ENCODE data around the gene ZNF865. TPM values are rescaled to one million over a fixed set of nuclear protein-coding genes. Genes with fewer than 3 reads are reported as not detected.
"Not testable (repeated sequence)": the region's sequence is repeated elsewhere in the genome, so short reads cannot be mapped to it uniquely, and the experiment has no call there.

Gene ZNF865
- total RNA-seq, 1 donor from 2014 or later: 15.0 TPM

GRCh38 chr19:55581145-55581822 is 24.2 kb upstream of the ZNF865 start:
- H4K20me1 ChIP-seq (ENCODE audit: insufficient read depth, low read length): peaks cover 12% of the 10 kb centered on the region
- peak overlapping the region; percentile 59 for H3K27ac Mint-ChIP-seq (ENCODE audit: unreplicated experiment)

GRCh38 chr19:55581823-55582223 is 23.6 kb upstream of the ZNF865 start:
- Histone ChIP-seq H4K20me1 (ENCODE audit: insufficient read depth, low read length) (peaks cover 10% of the 10 kb centered on the region), H3K4me2 (ENCODE audit: low read length) (peak overlapping the region; percentile 99), H3K79me2 (ENCODE audit: insufficient read depth, low read length) (peaks cover 27% of the 10 kb centered on the region), H3K4me1 (ENCODE audit: insufficient read depth, low read length) (peaks cover 17% of the 10 kb centered on the region), H3K27me3 (ENCODE audit: insufficient read depth, low read length) (no peaks in the 10 kb centered on the region), H2AFZ (ENCODE audit: low read depth, low read length) (no peak overlapping the region), H3K36me3 (ENCODE audit: insufficient read depth, low read length) (peaks cover 3% of the 10 kb centered on the region), H3K27ac (ENCODE audit: low read depth, low read length) (no peak overlapping the region), H3K9ac (ENCODE audit: low read length) (no peak overlapping the region), H3K9me3 (ENCODE audit: insufficient read depth, low read depth, low read length) (no peaks in the 10 kb centered on the region), H3K4me3 (ENCODE audit: insufficient read depth, low read depth, low read length) (no peak overlapping the region)
- H3K27me3 Mint-ChIP-seq (ENCODE audit: low read depth, unreplicated experiment): no peaks in the 10 kb centered on the region
- DNase-seq (ENCODE audit: low read depth) (no peak), FAIRE-seq (no peak)
- H3K4me1 Mint-ChIP-seq (ENCODE audit: low read depth, unreplicated experiment): peaks cover 31% of the 10 kb centered on the region
- peak overlapping the region; percentile 59 for H3K27ac Mint-ChIP-seq (ENCODE audit: unreplicated experiment)
- peaks cover 11% of the 10 kb centered on the region for H3K36me3 Mint-ChIP-seq (ENCODE audit: low read depth, unreplicated experiment)
- no peak for TF ChIP-seq CTCF (IDR thresholded peaks at IDR 0.05; ENCODE audit: insufficient read depth, low read depth, low read length)
- TF ChIP-seq EZH2 (IDR thresholded peaks at IDR 0.05; ENCODE audit: insufficient read depth, low read length): no peak
- no peaks in the 10 kb centered on the region for H3K9me3 Mint-ChIP-seq (ENCODE audit: unreplicated experiment)
- peak overlapping the region; percentile 96 for H3K4me3 Mint-ChIP-seq (ENCODE audit: unreplicated experiment)

More at GRCh38 chr19:55581145-55581822, 24.2 kb upstream of the ZNF865 start:
- DNase-seq (ENCODE audit: low read depth): no peak
- peak overlapping the region; percentile 96 for H2AFZ ChIP-seq (ENCODE audit: low read depth, low read length)
- peaks cover 33% of the 10 kb centered on the region for H3K4me1 Mint-ChIP-seq (ENCODE audit: low read depth, unreplicated experiment)
- no peaks in the 10 kb centered on the region for H3K27me3 Mint-ChIP-seq (ENCODE audit: low read depth, unreplicated experiment)
- H3K79me2 ChIP-seq (ENCODE audit: insufficient read depth, low read length): peaks cover 27% of the 10 kb centered on the region
- peak overlapping the region; percentile 96 for H3K4me3 Mint-ChIP-seq (ENCODE audit: unreplicated experiment)
- TF ChIP-seq CTCF (IDR thresholded peaks at IDR 0.05; ENCODE audit: insufficient read depth, low read depth, low read length): no peak
- TF ChIP-seq EZH2 (IDR thresholded peaks at IDR 0.05; ENCODE audit: insufficient read depth, low read length): no peak
- no peaks in the 10 kb centered on the region for H3K9me3 Mint-ChIP-seq (ENCODE audit: unreplicated experiment)
- H3K4me3 ChIP-seq (ENCODE audit: insufficient read depth, low read depth, low read length): peak overlapping the region; percentile 80
- peak overlapping the region; percentile 92 for H3K9ac ChIP-seq (ENCODE audit: low read length)
- H3K27me3 ChIP-seq (ENCODE audit: insufficient read depth, low read length): no peaks in the 10 kb centered on the region
- H3K36me3 Mint-ChIP-seq (ENCODE audit: low read depth, unreplicated experiment): peaks cover 14% of the 10 kb centered on the region
- peak overlapping the region; percentile 75 for H3K27ac ChIP-seq (ENCODE audit: low read depth, low read length)
- no peaks in the 10 kb centered on the region for H3K9me3 ChIP-seq (ENCODE audit: insufficient read depth, low read depth, low read length)
- peak overlapping the region; percentile 99 for H3K4me2 ChIP-seq (ENCODE audit: low read length)
- H3K4me1 ChIP-seq (ENCODE audit: insufficient read depth, low read length): peaks cover 14% of the 10 kb centered on the region
- no peak for FAIRE-seq
- H3K36me3 ChIP-seq (ENCODE audit: insufficient read depth, low read length): peaks cover 5% of the 10 kb centered on the region

- not testable (repeated sequence) for H3K27me3 Mint-ChIP-seq (ENCODE audit: low read depth, unreplicated experiment); H3K9me3 Mint-ChIP-seq (ENCODE audit: unreplicated experiment); H4K20me1 ChIP-seq (ENCODE audit: insufficient read depth, low read length); H3K36me3 ChIP-seq (ENCODE audit: insufficient read depth, low read length); H3K9ac ChIP-seq (ENCODE audit: low read length); H3K36me3 Mint-ChIP-seq (ENCODE audit: low read depth, unreplicated experiment); H3K4me3 ChIP-seq (ENCODE audit: insufficient read depth, low read depth, low read length); H3K4me2 ChIP-seq (ENCODE audit: low read length); DNase-seq (ENCODE audit: low read depth); H3K27me3 ChIP-seq (ENCODE audit: insufficient read depth, low read length); H3K27ac ChIP-seq (ENCODE audit: low read depth, low read length); FAIRE-seq; H2AFZ ChIP-seq (ENCODE audit: low read depth, low read length); H3K9me3 ChIP-seq (ENCODE audit: insufficient read depth, low read depth, low read length)
- Histone ChIP-seq H3K4me1 (ENCODE audit: insufficient read depth, low read length) (peaks cover 21% of the 10 kb centered on the region), H3K79me2 (ENCODE audit: insufficient read depth, low read length) (peaks cover 27% of the 10 kb centered on the region)
- peaks cover 31% of the 10 kb centered on the region for H3K4me1 Mint-ChIP-seq (ENCODE audit: low read depth, unreplicated experiment)
- H3K4me3 Mint-ChIP-seq (ENCODE audit: unreplicated experiment): peak overlapping the region; percentile 96
- H3K27ac Mint-ChIP-seq (ENCODE audit: unreplicated experiment): peak overlapping the region; percentile 48
Observed at GRCh38 chr19:55582284-55582683, 23.2 kb upstream of the ZNF865 start.

- H3K9ac ChIP-seq (ENCODE audit: low read length); H3K36me3 ChIP-seq (ENCODE audit: insufficient read depth, low read length); H3K4me3 ChIP-seq (ENCODE audit: insufficient read depth, low read depth, low read length); H3K27ac ChIP-seq (ENCODE audit: low read depth, low read length); H3K4me2 ChIP-seq (ENCODE audit: low read length); H3K27me3 Mint-ChIP-seq (ENCODE audit: low read depth, unreplicated experiment); H3K27me3 ChIP-seq (ENCODE audit: insufficient read depth, low read length); H2AFZ ChIP-seq (ENCODE audit: low read depth, low read length); H4K20me1 ChIP-seq (ENCODE audit: insufficient read depth, low read length); H3K27ac Mint-ChIP-seq (ENCODE audit: unreplicated experiment); DNase-seq (ENCODE audit: low read depth); H3K9me3 Mint-ChIP-seq (ENCODE audit: unreplicated experiment); H3K9me3 ChIP-seq (ENCODE audit: insufficient read depth, low read depth, low read length); H3K4me3 Mint-ChIP-seq (ENCODE audit: unreplicated experiment); FAIRE-seq; H3K36me3 Mint-ChIP-seq (ENCODE audit: low read depth, unreplicated experiment): not testable (repeated sequence)
- Histone ChIP-seq H3K79me2 (ENCODE audit: insufficient read depth, low read length) (peaks cover 22% of the 10 kb centered on the region), H3K4me1 (ENCODE audit: insufficient read depth, low read length) (peaks cover 21% of the 10 kb centered on the region)
- peaks cover 31% of the 10 kb centered on the region for H3K4me1 Mint-ChIP-seq (ENCODE audit: low read depth, unreplicated experiment)
Observed at GRCh38 chr19:55583897-55584296, 21.6 kb upstream of the ZNF865 start.
